HG03280 (cell line): ENCODE data around the gene COMMD6.

Source experiments
- ATAC-seq: cut with Tn5 transposase; IDR thresholded peaks from one replicate; pipeline ENCODE4 v1.9.1; 2021; ENCODE audit warnings: mild to moderate bottlenecking, moderate library complexity; ENCODE audit not compliant: unreplicated experiment

COMMD6 gene

GRCh38 chr13:75485286-75486062 is 52.2 kb downstream of the COMMD6 start:
- no peak for ATAC-seq

GRCh38 chr13:75482820-75483079 is 54.9 kb downstream of the COMMD6 start:
- no peak for ATAC-seq

GRCh38 chr13:75482070-75482819 is 55.4 kb downstream of the COMMD6 start, which contains the start of gene TBC1D4:
Gene TBC1D4 (minus strand): TSS chr13:75482169. CDS start chr13:75481767, 402 bp downstream.
- peak; percentile 75 for ATAC-seq

- peak; percentile 27 for ATAC-seq
Observed at GRCh38 chr13:75481176-75482069, 56.2 kb downstream of the COMMD6 start.

- peak; percentile 6 for ATAC-seq
Observed at GRCh38 chr13:75480671-75481175, 56.9 kb downstream of the COMMD6 start.

- no peak for ATAC-seq
Observed at GRCh38 chr13:75479102-75479740, 58.4 kb downstream of the COMMD6 start.

GRCh38 chr13:75478659-75479058 is 59.0 kb downstream of the COMMD6 start:
- ATAC-seq: no peak
